Measurements from ENCODE around the gene MICAL3. TPM values are rescaled to one million over a fixed set of nuclear protein-coding genes. Genes with fewer than 3 reads are reported as not detected.

Gene MICAL3
- total and polyA plus RNA-seq, 2 of the 8 experiments (the other 6 are each of a cell fraction or from before 2014, with no cell fraction given) = 8.3 to 41.8 TPM

DNA sequence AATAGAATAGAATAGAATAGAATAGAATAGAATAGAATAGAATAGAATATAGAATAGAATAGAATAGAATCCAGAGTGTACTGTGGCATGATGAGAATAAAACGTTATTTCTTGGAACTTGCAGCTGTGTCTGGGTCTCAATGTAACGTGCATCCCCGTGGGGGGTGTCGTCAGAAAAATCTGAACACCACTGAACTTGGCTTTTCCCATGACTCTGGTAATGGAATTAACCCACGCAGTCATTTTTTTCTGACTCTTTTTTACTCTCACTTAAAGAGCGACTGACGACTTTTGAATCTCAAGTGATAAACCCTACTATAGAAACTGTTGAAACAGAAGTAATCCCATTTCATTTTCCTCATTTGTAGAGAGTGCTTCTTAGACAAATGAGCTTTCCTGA, 157.7 kb downstream of the MICAL3 start:
- H4K5ac ChIP-seq (ENCODE audit: insufficient read length, low read depth, low read length) = no peak overlapping the region
- TF ChIP-seq RFX5 (IDR thresholded peaks at IDR 0.05; ENCODE audit: borderline replicate concordance, low read depth, low read length) = no peak
- no peak for TF ChIP-seq MAX (IDR thresholded peaks at IDR 0.05)
- H3K4me3 ChIP-seq (ENCODE audit: extremely low read depth in 1 of 4, insufficient read depth in 2 of 4, low read depth in 3 of 4, low read length in 4 of 4) = no peak overlapping the region
- peaks cover 0 to 17% (median 5%) of the 10 kb centered on the region in 4 experiments; a peak in 4 of 8 replicates for H3K36me3 ChIP-seq (ENCODE audit: control insufficient read depth in 2 of 4, insufficient read depth in 4 of 4, low read length in 3 of 4)
- H3K4me2 ChIP-seq (ENCODE audit: insufficient read depth in 1 of 2, low read depth in 2 of 2, low read length in 2 of 2) = no peak overlapping the region
- no peak overlapping the region for H2BK12ac ChIP-seq (ENCODE audit: low read depth, low read length)
- H2AFZ ChIP-seq (ENCODE audit: low read length) = no peak overlapping the region
- H3K18ac ChIP-seq (ENCODE audit: extremely low read depth, low read length) = no peak overlapping the region
- H3K9me3 ChIP-seq (ENCODE audit: insufficient read depth in 2 of 2, low read depth in 1 of 2, low read length in 1 of 2) = no peaks in the 10 kb centered on the region
- no peak overlapping the region for H2AK5ac ChIP-seq (ENCODE audit: low read depth, low read length)
- DNase-seq (ENCODE audit: low read depth in 1 of 2, low spot score in 2 of 2) (no peak), FAIRE-seq (no peak)
- POLR2A ChIA-PET (ENCODE audit: partially characterized antibody) = no interaction called here
- H4K91ac ChIP-seq (replicated peaks; ENCODE audit: insufficient read length, low read length) = no peak overlapping the region
- H3K9ac ChIP-seq (replicated peaks in 1 of 4; ENCODE audit: extremely low read depth in 1 of 4, low read depth in 3 of 4, low read length in 3 of 4) = no peak overlapping the region
- 91% methylated on average over 7 of the region's 7 CpGs; no CpG with 5 or more reads in 1 of the 2 experiments for WGBS, 2 experiments (ENCODE audit: extremely low coverage in 1 of 2, insufficient coverage in 1 of 2, insufficient read length in 1 of 2, insufficient replicate concordance in 2 of 2, low coverage in 1 of 2, low lambda C conversion rate in 2 of 2, missing lambda C conversion rate in 1 of 2)
- H3K27ac ChIP-seq (ENCODE audit: low read depth, low read length) = no peak overlapping the region
- no peaks in the 10 kb centered on the region for H3K79me2 ChIP-seq (ENCODE audit: control insufficient read depth in 1 of 2, insufficient read depth in 2 of 2, low read length in 2 of 2)
- CTCF ChIA-PET (ENCODE audit: partially characterized antibody) = interaction anchor here (1.4 kb wide), 1 partner anchor 15 kb away, joined by 3 read pairs; no protein-coding TSS in a partner anchor
- no peak overlapping the region for H2BK5ac ChIP-seq (ENCODE audit: low read depth, low read length)
- H3K23me2 ChIP-seq (ENCODE audit: low read depth, low read length) = no peaks in the 10 kb centered on the region
- H3K79me1 ChIP-seq (ENCODE audit: low read depth, low read length) = 0 out of 2 replicates have a peak, but pooled peaks cover 2% of the 10 kb centered on the region
- no peak overlapping the region for H2BK20ac ChIP-seq (ENCODE audit: low read length)
- H3K27me3 ChIP-seq (replicated peaks in 1 of 4; ENCODE audit: control insufficient read depth in 3 of 4, extremely low read depth in 1 of 4, insufficient read depth in 3 of 4, low read length in 3 of 4) = no peaks in the 10 kb centered on the region
- no peaks in the 10 kb centered on the region for H3K4me1 ChIP-seq (replicated peaks in 1 of 4; ENCODE audit: control insufficient read depth in 3 of 4, insufficient read depth in 4 of 4, low read length in 3 of 4)
- peaks cover 3 to 10% of the 10 kb centered on the region in 2 experiments for H4K20me1 ChIP-seq (replicated peaks in 1 of 2; ENCODE audit: control insufficient read depth in 1 of 2, insufficient read depth in 2 of 2, low read length in 2 of 2)
- H3K14ac ChIP-seq (ENCODE audit: insufficient read length) = no peak overlapping the region
- H4K8ac ChIP-seq (ENCODE audit: extremely low read depth, insufficient read depth, low read length) = no peak overlapping the region
- H3K56ac ChIP-seq (replicated peaks; ENCODE audit: insufficient read length, low read depth, low read length) = no peak overlapping the region
- no peak overlapping the region for H3K23ac ChIP-seq (ENCODE audit: insufficient read length)
- no peak overlapping the region for H3K4ac ChIP-seq (replicated peaks; ENCODE audit: insufficient read length, low read depth, low read length)
- no peak overlapping the region for H2BK120ac ChIP-seq (replicated peaks; ENCODE audit: low read depth, low read length)
- no peak overlapping the region for H2BK15ac ChIP-seq (ENCODE audit: low read length)
